ENCODE data around the gene ARHGEF28.

The ARHGEF28 gene

GRCh38 chr5:73967347-73967746, 341.4 kb downstream of the ARHGEF28 start:
- no peak for DNase-seq

GRCh38 chr5:73968246-73968645, 342.2 kb downstream of the ARHGEF28 start:
- Mint-ChIP-seq H3K27ac (no peak overlapping the region), H3K4me1 (no peaks in the 10 kb centered on the region), H3K27me3 (peaks cover 5% of the 10 kb centered on the region), H3K4me3 (no peak overlapping the region), H3K36me3 (ENCODE audit: low read depth) (no peaks in the 10 kb centered on the region), H3K9me3 (no peaks in the 10 kb centered on the region)
- ATAC-seq (no peak), DNase-seq (no peak)

More at GRCh38 chr5:73967347-73967746, 341.4 kb downstream of the ARHGEF28 start:
- Mint-ChIP-seq H3K4me3 (no peak overlapping the region), H3K27ac (no peak overlapping the region), H3K36me3 (ENCODE audit: low read depth) (no peaks in the 10 kb centered on the region), H3K9me3 (no peaks in the 10 kb centered on the region), H3K4me1 (no peaks in the 10 kb centered on the region), H3K27me3 (peaks cover 5% of the 10 kb centered on the region)
- no peak for ATAC-seq

GRCh38 chr5:73968729-73969128, 342.7 kb downstream of the ARHGEF28 start:
- DNase-seq (no peak), ATAC-seq (no peak)
- peaks cover 5% of the 10 kb centered on the region for H3K27me3 Mint-ChIP-seq
- H3K9me3 Mint-ChIP-seq, result no peaks in the 10 kb centered on the region
- no peaks in the 10 kb centered on the region for H3K36me3 Mint-ChIP-seq (ENCODE audit: low read depth)
- no peak overlapping the region for H3K4me3 Mint-ChIP-seq
- H3K27ac Mint-ChIP-seq, result no peak overlapping the region
- H3K4me1 Mint-ChIP-seq, result no peaks in the 10 kb centered on the region

DNA sequence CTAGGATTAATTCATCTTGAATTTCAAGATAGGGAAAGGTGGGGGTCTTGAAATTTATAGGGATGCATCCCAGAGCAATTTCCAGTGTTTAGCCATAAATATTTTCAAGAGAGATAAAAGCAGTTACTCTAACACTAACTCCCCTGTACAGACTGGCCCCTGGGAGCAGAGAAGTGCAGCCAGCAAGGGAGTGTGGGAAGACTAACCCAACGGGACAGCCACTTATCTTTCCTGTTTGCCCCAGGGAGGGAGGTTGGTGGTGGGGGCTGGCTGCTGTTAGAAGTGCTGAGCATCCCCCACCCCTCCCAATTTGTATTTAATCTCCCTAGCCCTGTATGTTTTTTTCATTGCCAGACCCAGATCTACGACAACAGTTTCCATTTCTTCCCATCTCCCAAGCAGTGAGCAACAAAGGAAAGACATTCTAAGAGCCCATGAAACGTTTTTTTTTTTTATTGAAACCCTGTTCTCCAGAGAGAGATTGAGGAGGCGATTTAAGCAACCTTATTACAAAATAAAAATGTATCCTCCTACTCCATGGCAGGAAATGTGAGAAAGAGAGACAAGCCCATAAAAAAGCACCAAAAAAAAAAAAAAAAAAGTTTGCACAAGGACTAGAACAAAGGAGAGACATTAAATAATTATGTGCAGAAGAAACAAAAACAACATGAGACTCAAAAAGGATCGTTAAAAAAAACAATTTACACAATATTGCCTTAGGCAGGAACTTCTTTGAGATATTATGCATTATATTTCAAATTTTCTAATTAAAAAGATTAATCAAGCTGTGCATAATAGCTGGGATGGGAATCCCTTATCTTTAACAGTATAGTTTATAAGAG, 343.4 kb downstream of the ARHGEF28 start:
- H3K36me3 Mint-ChIP-seq (ENCODE audit: low read depth), result no peaks in the 10 kb centered on the region
- peaks cover 3% of the 10 kb centered on the region for H3K27me3 Mint-ChIP-seq
- DNase-seq (no peak), ATAC-seq (no peak)
- no peaks in the 10 kb centered on the region for H3K9me3 Mint-ChIP-seq
- H3K4me3 Mint-ChIP-seq, result no peak overlapping the region
- H3K4me1 Mint-ChIP-seq, result no peaks in the 10 kb centered on the region
- no peak overlapping the region for H3K27ac Mint-ChIP-seq

DNA sequence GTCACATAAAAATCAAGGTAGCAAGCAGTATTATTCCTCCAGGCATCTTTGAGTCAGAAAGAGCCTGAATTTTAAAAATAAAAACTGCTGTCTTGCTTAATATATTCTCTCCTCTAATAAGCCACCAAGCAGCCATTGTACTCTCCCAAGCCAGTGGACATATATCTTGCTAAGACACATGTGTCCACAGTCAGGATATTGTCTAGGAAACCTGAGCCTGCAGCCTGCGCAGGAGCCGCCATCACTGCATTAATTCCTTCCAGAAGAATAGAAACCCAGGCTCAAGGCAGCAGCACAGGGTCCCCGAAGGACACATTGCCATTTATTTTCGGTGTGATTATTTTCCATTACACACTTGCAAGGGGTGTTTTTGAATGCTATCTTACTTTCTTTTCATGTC, 345.3 kb downstream of the ARHGEF28 start:
- no peaks in the 10 kb centered on the region for H3K4me1 Mint-ChIP-seq
- H3K9me3 Mint-ChIP-seq, result no peaks in the 10 kb centered on the region
- H3K27me3 Mint-ChIP-seq, result no peaks in the 10 kb centered on the region
- no peak for DNase-seq
- ATAC-seq, result no peak
- no peak overlapping the region for H3K4me3 Mint-ChIP-seq
- no peaks in the 10 kb centered on the region for H3K36me3 Mint-ChIP-seq (ENCODE audit: low read depth)
- H3K27ac Mint-ChIP-seq, result no peak overlapping the region

- no peak for ATAC-seq
- no peak for DNase-seq
- Mint-ChIP-seq H3K27me3 (no peaks in the 10 kb centered on the region), H3K27ac (no peak overlapping the region), H3K36me3 (ENCODE audit: low read depth) (no peaks in the 10 kb centered on the region), H3K4me3 (no peak overlapping the region), H3K9me3 (no peaks in the 10 kb centered on the region), H3K4me1 (no peaks in the 10 kb centered on the region)
These were observed 347.1 kb downstream of the ARHGEF28 start for GRCh38 chr5:73973135-73973534.

DNA sequence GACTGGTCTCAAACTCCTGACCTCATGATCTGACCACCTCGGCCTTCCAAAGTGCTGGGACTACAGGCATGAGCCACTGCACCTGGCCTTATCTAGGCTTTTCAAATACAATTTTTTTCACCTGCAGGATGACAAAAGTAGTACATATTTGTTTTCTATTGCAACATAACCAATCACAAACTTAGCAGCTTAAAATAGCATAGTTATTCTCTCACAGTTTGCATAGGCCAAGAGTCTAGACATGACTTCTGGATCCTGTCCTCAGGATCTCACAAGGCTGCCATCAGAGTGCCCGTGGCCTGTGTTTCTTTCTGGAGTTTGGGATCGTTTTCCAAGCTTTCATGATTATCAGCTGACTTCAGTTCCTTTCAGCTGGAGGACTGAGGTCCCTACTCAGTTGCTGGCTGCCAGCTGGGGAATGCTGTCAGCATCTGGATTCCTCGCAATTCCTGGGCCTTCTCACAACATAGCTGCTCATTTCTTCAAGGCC, 348.9 kb downstream of the ARHGEF28 start:
- Mint-ChIP-seq H3K27ac (no peak overlapping the region), H3K27me3 (no peaks in the 10 kb centered on the region), H3K4me1 (no peaks in the 10 kb centered on the region), H3K36me3 (ENCODE audit: low read depth) (no peaks in the 10 kb centered on the region), H3K4me3 (no peak overlapping the region), H3K9me3 (no peaks in the 10 kb centered on the region)
- no peak for ATAC-seq
- DNase-seq, result no peak

- Mint-ChIP-seq H3K36me3 (ENCODE audit: low read depth) (no peaks in the 10 kb centered on the region), H3K4me3 (no peak overlapping the region), H3K4me1 (no peaks in the 10 kb centered on the region), H3K27me3 (peaks cover under 1% of the 10 kb centered on the region), H3K9me3 (no peaks in the 10 kb centered on the region), H3K27ac (no peak overlapping the region)
- DNase-seq (no peak), ATAC-seq (no peak)
These were observed 349.8 kb downstream of the ARHGEF28 start for GRCh38 chr5:73975845-73976244.

DNA sequence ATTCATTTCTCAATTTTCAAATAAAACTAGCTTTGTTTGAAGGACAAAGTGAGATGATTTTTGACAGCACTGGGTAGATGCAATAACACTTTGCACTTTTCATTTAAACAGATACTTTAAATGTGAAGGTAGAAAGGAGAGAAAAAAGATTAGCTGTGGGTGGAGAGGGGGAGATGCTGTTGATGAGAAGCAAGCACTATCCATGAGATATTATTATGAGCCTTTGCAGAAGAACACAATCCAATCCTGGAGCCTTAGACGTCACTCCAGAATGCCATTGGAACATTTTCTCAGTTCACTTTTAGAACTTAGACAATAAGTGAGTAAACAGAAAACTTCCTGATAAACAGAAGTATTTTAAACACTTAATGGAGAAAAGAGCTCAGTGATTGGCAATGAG, 351.1 kb downstream of the ARHGEF28 start:
- no peaks in the 10 kb centered on the region for H3K36me3 Mint-ChIP-seq (ENCODE audit: low read depth)
- H3K4me1 Mint-ChIP-seq, result no peaks in the 10 kb centered on the region
- no peak overlapping the region for H3K27ac Mint-ChIP-seq
- peaks cover 3% of the 10 kb centered on the region for H3K27me3 Mint-ChIP-seq
- no peak for ATAC-seq
- H3K4me3 Mint-ChIP-seq, result no peak overlapping the region
- no peaks in the 10 kb centered on the region for H3K9me3 Mint-ChIP-seq
- no peak for DNase-seq

DNA sequence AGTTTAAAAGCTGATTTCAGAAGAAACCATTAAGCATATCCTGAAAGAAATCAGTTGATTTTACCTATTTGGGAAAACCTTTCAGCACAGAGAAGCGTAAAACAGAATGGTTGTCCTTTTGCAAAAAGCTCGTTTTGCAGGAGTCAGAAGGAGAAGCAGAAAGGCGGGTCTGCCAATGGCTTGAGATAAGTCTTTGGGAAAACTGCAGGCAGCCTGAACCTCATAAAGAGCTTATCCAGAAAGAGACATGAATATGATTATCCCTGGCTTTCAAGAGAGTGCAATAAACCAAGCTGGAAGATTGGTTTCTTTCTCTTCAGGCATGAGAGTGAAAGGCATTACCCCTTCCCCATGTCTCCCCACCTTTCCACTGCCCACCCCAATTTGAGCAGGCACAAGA, 353.3 kb downstream of the ARHGEF28 start:
- Mint-ChIP-seq H3K4me1 (no peaks in the 10 kb centered on the region), H3K9me3 (no peaks in the 10 kb centered on the region), H3K27me3 (peaks cover 3% of the 10 kb centered on the region), H3K27ac (no peak overlapping the region), H3K4me3 (no peak overlapping the region), H3K36me3 (ENCODE audit: low read depth) (no peaks in the 10 kb centered on the region)
- no peak for DNase-seq
- no peak for ATAC-seq

GRCh38 chr5:73981704-73982103, 355.7 kb downstream of the ARHGEF28 start:
- Mint-ChIP-seq H3K4me3 (no peak overlapping the region), H3K27ac (no peak overlapping the region), H3K27me3 (peaks cover 5% of the 10 kb centered on the region), H3K36me3 (ENCODE audit: low read depth) (no peaks in the 10 kb centered on the region), H3K9me3 (no peaks in the 10 kb centered on the region), H3K4me1 (no peaks in the 10 kb centered on the region)
- DNase-seq (no peak), ATAC-seq (no peak)

GRCh38 chr5:73983644-73984043, 357.6 kb downstream of the ARHGEF28 start:
- no peak overlapping the region for H3K4me3 Mint-ChIP-seq
- no peaks in the 10 kb centered on the region for H3K4me1 Mint-ChIP-seq
- ATAC-seq (no peak), DNase-seq (no peak)
- H3K36me3 Mint-ChIP-seq (ENCODE audit: low read depth), result no peaks in the 10 kb centered on the region
- H3K27me3 Mint-ChIP-seq, result peaks cover 5% of the 10 kb centered on the region
- H3K9me3 Mint-ChIP-seq, result no peaks in the 10 kb centered on the region
- H3K27ac Mint-ChIP-seq, result no peak overlapping the region

GRCh38 chr5:73985145-73985544, 359.1 kb downstream of the ARHGEF28 start:
- Mint-ChIP-seq H3K4me1 (no peaks in the 10 kb centered on the region), H3K27me3 (peaks cover 7% of the 10 kb centered on the region)
- no peak for ATAC-seq

DNA sequence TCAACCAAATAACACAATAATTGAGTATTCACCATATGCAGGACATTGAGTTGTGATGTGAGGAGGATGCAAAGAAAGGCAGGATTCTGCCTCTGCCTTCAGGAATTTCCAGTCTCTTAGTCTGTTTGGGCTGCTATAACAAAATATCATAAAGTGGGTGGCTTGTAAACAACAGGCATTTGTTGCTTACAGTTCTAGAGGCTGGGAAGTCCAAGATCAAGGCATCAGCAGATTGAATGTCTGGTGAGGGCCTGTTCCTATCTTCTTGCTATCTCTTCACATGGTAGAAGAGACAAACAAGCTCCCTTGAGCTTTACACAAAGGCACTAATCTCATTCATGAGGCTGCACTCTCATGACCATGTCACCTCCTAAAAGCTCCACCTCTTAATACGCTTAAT, 360.7 kb downstream of the ARHGEF28 start:
- ATAC-seq (no peak), DNase-seq (no peak)
- Mint-ChIP-seq H3K27ac (no peak overlapping the region), H3K36me3 (ENCODE audit: low read depth) (no peaks in the 10 kb centered on the region), H3K9me3 (no peaks in the 10 kb centered on the region), H3K27me3 (peaks cover 4% of the 10 kb centered on the region), H3K4me3 (no peak overlapping the region), H3K4me1 (no peaks in the 10 kb centered on the region)

More at GRCh38 chr5:73985145-73985544, 359.1 kb downstream of the ARHGEF28 start:
- Mint-ChIP-seq H3K36me3 (ENCODE audit: low read depth) (no peaks in the 10 kb centered on the region), H3K9me3 (no peaks in the 10 kb centered on the region), H3K4me3 (no peak overlapping the region), H3K27ac (no peak overlapping the region)
- no peak for DNase-seq

GRCh38 chr5:73987915-73988314, 361.9 kb downstream of the ARHGEF28 start:
- ATAC-seq (no peak), DNase-seq (no peak)
- peaks cover 6% of the 10 kb centered on the region for H3K27me3 Mint-ChIP-seq
- H3K4me3 Mint-ChIP-seq, result no peak overlapping the region
- H3K36me3 Mint-ChIP-seq (ENCODE audit: low read depth), result no peaks in the 10 kb centered on the region
- no peaks in the 10 kb centered on the region for H3K9me3 Mint-ChIP-seq
- no peaks in the 10 kb centered on the region for H3K4me1 Mint-ChIP-seq
- no peak overlapping the region for H3K27ac Mint-ChIP-seq

Data from activated naive CD8-positive, alpha-beta T cell treated with anti-CD3 and anti-CD28 coated beads, Interleukin-2, amount 50 U/mL, for 24 hours (primary cell).